HepG2 (cell line): ENCODE measurements around the gene DOCK10. TPM values are rescaled to one million over a fixed set of nuclear protein-coding genes. Genes with fewer than 3 reads are reported as not detected.

Source experiments
- ATAC-seq: fragments of 200-7000 bp; cut with Tn5 transposase; 3 replicates; pipeline ENCODE4 v1.9.1; 2020; ENCODE audit warnings: mild to moderate bottlenecking, moderate library complexity
- BruUV-seq: library from RNA; stranded (reverse); fragments of 400-500 nt; replicated peaks from 2 replicates; lab custom pipeline; 2021; lab: Mats Ljungman, UMichigan
- CTCF ChIA-PET: fragments of 300-600 bp; formaldehyde crosslinking; extraction: SDS; loops from one replicate; lab custom pipeline; 2021; ENCODE audit warnings: low total read pairs, inconsistent platforms, low intra/inter-chr PET ratio; lab: Yijun Ruan, JAX
- POLR2A ChIA-PET: fragments of 350-600 bp; sonication (Branson Sonifier 250); formaldehyde crosslinking; loops from one replicate; lab custom pipeline; 2020; ENCODE audit warnings: antibody characterized with exemption, inconsistent platforms; lab: Yijun Ruan, JAX
- DNase-seq: peaks from one replicate; pipeline ENCODE4 v3.0.0-alpha.2; 2015; ENCODE audit warnings: low spot score
- FAIRE-seq: peaks from 3 replicates; lab custom pipeline; 2011; peaks lifted over from hg19 to GRCh38; lab: Jason Lieb, UNC
- H2AFZ ChIP-seq: one replicate; pipeline ENCODE4 v1.6.1; 2011; ENCODE audit warnings: low read length, inconsistent platforms
- H3K27ac ChIP-seq: fragments of 300-600 bp; 3 replicates; pipeline ENCODE4 v1.8.0; 2011; ENCODE audit warnings: mixed run types, mild to moderate bottlenecking, mixed read lengths, low read length, inconsistent platforms; ENCODE audit not compliant: insufficient read depth; ENCODE audit errors: extremely low read length
- H3K27me3 ChIP-seq, 2 experiments: fragments of 200-600 bp in 1 of 2; 2 replicates in 1 of 2; 3 replicates in 1 of 2; pipeline versions ENCODE4 v1.6.0 to v1.8.0; 2011; ENCODE audit warnings: low read length in 2 of 2, mild to moderate bottlenecking in 2 of 2, moderate library complexity in 2 of 2, inconsistent platforms in 1 of 2; ENCODE audit not compliant: insufficient read depth in 2 of 2, control insufficient read depth in 1 of 2
- H3K36me3 ChIP-seq, 2 experiments: fragments of 200-600 bp in 1 of 2; replicated peaks in 1 of 2; 2 replicates in 1 of 2; 3 replicates in 1 of 2; pipeline versions ENCODE4 v1.5.1 to v1.8.0; 2011; ENCODE audit warnings: low read length in 2 of 2, inconsistent platforms in 1 of 2; ENCODE audit not compliant: insufficient read depth in 2 of 2, control insufficient read depth in 1 of 2
- H3K4me1 ChIP-seq: 2 replicates; pipeline ENCODE4 v1.5.1; 2012; ENCODE audit warnings: low read length, inconsistent platforms; ENCODE audit not compliant: insufficient read depth
- H3K4me2 ChIP-seq: 2 replicates; pipeline ENCODE4 v1.6.0; 2011; ENCODE audit warnings: low read depth, low read length, inconsistent platforms
- H3K4me3 ChIP-seq, 3 experiments: fragments of 200-600 bp in 1 of 3; sonication (generic), shearing (Covaris generic) in 1 of 3; replicated peaks in 1 of 3; 2 replicates each; pipeline ENCODE4 v1.5.1; 2011 to 2016; ENCODE audit warnings: low read length in 3 of 3, inconsistent platforms in 2 of 3, low read depth in 2 of 3, mild to moderate bottlenecking in 2 of 3, control low read depth in 1 of 3, mixed read lengths in 1 of 3; ENCODE audit not compliant: insufficient read depth in 1 of 3
- H3K79me2 ChIP-seq: one replicate; pipeline ENCODE4 v1.6.1; 2011; ENCODE audit warnings: low read length, inconsistent platforms; ENCODE audit not compliant: insufficient read depth
- H3K9ac ChIP-seq: 2 replicates; pipeline ENCODE4 v1.6.0; 2011; ENCODE audit warnings: mild to moderate bottlenecking, low read depth, low read length, inconsistent platforms; ENCODE audit not compliant: insufficient read depth
- H3K9me3 ChIP-seq: 2 replicates; pipeline ENCODE4 v1.5.1; 2012; ENCODE audit warnings: mild to moderate bottlenecking, low read length
- H4K20me1 ChIP-seq: 2 replicates; pipeline ENCODE4 v1.6.0; 2011; ENCODE audit warnings: inconsistent platforms, mild to moderate bottlenecking, low read length, moderate library complexity; ENCODE audit not compliant: insufficient read depth
- PPARG ChIP-seq: conservative IDR thresholded peaks from 2 replicates; pipeline ENCODE4 v1.6.1; 2016; ENCODE audit warnings: missing biosample characterization, missing genetic modification reagents
- ZNF660 ChIP-seq: sonication (generic); formaldehyde crosslinking; IDR thresholded peaks from 2 replicates; pipeline ENCODE4 v1.5.1; 2020; ENCODE audit warnings: mild to moderate bottlenecking, low read depth, missing genetic modification reagents, borderline replicate concordance
- whole genome bisulfite sequencing: methylation state at CpG from one replicate; pipeline ENCODE4 v1.1.6; 2017; ENCODE audit warnings: low lambda C conversion rate; 5-methylcytosine and 5-hydroxymethylcytosine counted together
- in situ Hi-C: cut with HindIII; loops from 2 replicates; pipeline ENCODE4 v1.10.0; 2017; ENCODE audit warnings: low pct_unique_long_range_greater_than_20kb; ENCODE audit not compliant: extremely low pct_ligation_motif_present
- intact Hi-C: fragments of 100-400 bp; cut with micrococcal nuclease; formaldehyde crosslinking; loops from one replicate; pipeline ENCODE4 v1.10.0; 2022; ENCODE audit not compliant: unreplicated experiment
- polyA plus RNA-seq, 8 experiments: library from polyadenylated mRNA; depleted of rRNA in 3 of 8; stranded (reverse) in 7 of 8; unstranded in 1 of 8; fragments of >200 nt; fragmentation: Illumina TruSeq in 4 of 8; extraction: Trizol in 4 of 8; gene quantifications; 2 replicates each; pipeline versions ENCODE4 v1.2.1 to v1.2.3, GENCODE V29; 2011 to 2016; ENCODE audit warnings: low read depth in 4 of 8, missing spikeins in 1 of 8, mixed read lengths in 1 of 8; ENCODE audit not compliant: insufficient read depth in 1 of 8
- total RNA-seq, 5 experiments: library from RNA; depleted of rRNA; stranded (reverse); fragments of >200 nt; fragmentation: Illumina TruSeq; extraction: Trizol; gene quantifications; 2 replicates each; pipeline ENCODE4 v1.2.3, GENCODE V29; 2016; ENCODE audit warnings: low read depth in 1 of 5
- TF ChIP-seq, protein P1 (sequence below): sonication (generic); formaldehyde crosslinking; IDR thresholded peaks from 2 replicates; pipeline ENCODE4 v1.4.0; 2020; ENCODE audit warnings: mild to moderate bottlenecking, missing genetic modification reagents, borderline replicate concordance
- TF ChIP-seq, protein P2 (sequence below): sonication (generic); formaldehyde crosslinking; IDR thresholded peaks from 2 replicates; pipeline ENCODE4 v1.5.1; 2020; ENCODE audit warnings: missing genetic modification reagents, mild to moderate bottlenecking, borderline replicate concordance
- TF ChIP-seq, protein P3 (sequence below): sonication (generic); formaldehyde crosslinking; IDR thresholded peaks from 2 replicates; pipeline ENCODE4 v1.5.0; 2020; ENCODE audit warnings: missing genetic modification reagents
- TF ChIP-seq, protein P4 (sequence below): IDR thresholded peaks from 2 replicates; pipeline ENCODE4 v1.6.1; 2012; ENCODE audit warnings: inconsistent platforms

The DOCK10 gene
- total and polyA plus RNA-seq, 2 of the 13 experiments (the other 11 are each of a cell fraction or from before 2014, with no cell fraction given) = not detected

DNA sequence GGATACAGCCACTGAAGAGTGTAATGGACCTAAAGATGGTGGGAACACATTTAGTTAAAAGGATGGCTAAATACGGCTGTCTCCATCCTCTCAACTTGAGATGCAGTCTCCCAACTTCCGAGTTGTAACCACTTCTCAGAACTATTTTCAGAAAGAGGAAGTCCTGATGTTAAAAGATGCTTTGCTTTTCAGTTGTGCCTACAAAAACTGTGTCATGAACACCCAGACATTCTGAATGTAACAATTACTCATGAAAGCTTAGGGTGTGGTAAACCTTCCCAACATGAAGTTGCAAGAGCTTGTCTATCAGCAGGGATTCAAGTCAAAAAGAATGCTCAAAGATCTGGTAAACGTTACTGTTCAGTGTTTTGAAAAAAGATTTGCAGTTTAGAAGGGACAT, 147.9 kb downstream of the DOCK10 start (continued):
- TF ChIP-seq, protein P1, sequence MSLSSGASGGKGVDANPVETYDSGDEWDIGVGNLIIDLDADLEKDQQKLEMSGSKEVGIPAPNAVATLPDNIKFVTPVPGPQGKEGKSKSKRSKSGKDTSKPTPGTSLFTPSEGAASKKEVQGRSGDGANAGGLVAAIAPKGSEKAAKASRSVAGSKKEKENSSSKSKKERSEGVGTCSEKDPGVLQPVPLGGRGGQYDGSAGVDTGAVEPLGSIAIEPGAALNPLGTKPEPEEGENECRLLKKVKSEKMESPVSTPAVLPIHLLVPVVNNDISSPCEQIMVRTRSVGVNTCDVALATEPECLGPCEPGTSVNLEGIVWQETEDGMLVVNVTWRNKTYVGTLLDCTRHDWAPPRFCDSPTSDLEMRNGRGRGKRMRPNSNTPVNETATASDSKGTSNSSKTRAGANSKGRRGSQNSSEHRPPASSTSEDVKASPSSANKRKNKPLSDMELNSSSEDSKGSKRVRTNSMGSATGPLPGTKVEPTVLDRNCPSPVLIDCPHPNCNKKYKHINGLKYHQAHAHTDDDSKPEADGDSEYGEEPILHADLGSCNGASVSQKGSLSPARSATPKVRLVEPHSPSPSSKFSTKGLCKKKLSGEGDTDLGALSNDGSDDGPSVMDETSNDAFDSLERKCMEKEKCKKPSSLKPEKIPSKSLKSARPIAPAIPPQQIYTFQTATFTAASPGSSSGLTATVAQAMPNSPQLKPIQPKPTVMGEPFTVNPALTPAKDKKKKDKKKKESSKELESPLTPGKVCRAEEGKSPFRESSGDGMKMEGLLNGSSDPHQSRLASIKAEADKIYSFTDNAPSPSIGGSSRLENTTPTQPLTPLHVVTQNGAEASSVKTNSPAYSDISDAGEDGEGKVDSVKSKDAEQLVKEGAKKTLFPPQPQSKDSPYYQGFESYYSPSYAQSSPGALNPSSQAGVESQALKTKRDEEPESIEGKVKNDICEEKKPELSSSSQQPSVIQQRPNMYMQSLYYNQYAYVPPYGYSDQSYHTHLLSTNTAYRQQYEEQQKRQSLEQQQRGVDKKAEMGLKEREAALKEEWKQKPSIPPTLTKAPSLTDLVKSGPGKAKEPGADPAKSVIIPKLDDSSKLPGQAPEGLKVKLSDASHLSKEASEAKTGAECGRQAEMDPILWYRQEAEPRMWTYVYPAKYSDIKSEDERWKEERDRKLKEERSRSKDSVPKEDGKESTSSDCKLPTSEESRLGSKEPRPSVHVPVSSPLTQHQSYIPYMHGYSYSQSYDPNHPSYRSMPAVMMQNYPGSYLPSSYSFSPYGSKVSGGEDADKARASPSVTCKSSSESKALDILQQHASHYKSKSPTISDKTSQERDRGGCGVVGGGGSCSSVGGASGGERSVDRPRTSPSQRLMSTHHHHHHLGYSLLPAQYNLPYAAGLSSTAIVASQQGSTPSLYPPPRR (CRISPR knock-in tag) = no peak

DNA sequence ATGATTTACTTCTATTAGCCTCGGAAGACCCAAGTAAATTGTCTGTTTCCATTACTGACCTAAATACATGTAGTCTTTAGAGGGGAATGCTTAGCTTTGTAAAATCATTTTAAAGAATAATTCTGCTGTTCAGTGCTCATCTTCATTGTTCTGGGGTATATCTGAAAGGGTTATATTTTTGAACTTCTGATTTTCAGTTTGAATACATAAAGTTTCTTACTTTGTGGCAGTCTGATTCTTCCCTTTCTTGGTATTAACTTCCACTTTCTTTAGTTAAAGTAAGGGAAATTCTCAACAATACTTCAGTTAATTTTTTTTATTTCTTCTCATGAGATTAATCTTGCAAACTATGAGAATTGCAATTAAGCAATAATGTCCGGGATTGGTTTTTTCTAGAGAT, 148.4 kb downstream of the DOCK10 start:
- 1% methylated on average over 2 of the region's 2 CpGs for WGBS
- no peaks in the 10 kb centered on the region for H4K20me1 ChIP-seq
- H3K9me3 ChIP-seq = no peaks in the 10 kb centered on the region
- H3K4me3 ChIP-seq = no peak overlapping the region
- no peaks in the 10 kb centered on the region for H3K79me2 ChIP-seq
- no peak overlapping the region for H3K4me2 ChIP-seq
- POLR2A ChIA-PET = no interaction called here
- no TSS peak for BruUV-seq
- FAIRE-seq (no peak), DNase-seq (no peak), ATAC-seq (no peak)
- intact Hi-C loops = no loop called here
- in situ Hi-C loops = no loop called here
- no peaks in the 10 kb centered on the region for H3K27me3 ChIP-seq
- CTCF ChIA-PET = no interaction called here
- no peaks in the 10 kb centered on the region for H3K4me1 ChIP-seq
- H3K9ac ChIP-seq = no peak overlapping the region
- no peaks in the 10 kb centered on the region for H3K36me3 ChIP-seq
- H3K27ac ChIP-seq = no peak overlapping the region
- TF ChIP-seq, protein P2, sequence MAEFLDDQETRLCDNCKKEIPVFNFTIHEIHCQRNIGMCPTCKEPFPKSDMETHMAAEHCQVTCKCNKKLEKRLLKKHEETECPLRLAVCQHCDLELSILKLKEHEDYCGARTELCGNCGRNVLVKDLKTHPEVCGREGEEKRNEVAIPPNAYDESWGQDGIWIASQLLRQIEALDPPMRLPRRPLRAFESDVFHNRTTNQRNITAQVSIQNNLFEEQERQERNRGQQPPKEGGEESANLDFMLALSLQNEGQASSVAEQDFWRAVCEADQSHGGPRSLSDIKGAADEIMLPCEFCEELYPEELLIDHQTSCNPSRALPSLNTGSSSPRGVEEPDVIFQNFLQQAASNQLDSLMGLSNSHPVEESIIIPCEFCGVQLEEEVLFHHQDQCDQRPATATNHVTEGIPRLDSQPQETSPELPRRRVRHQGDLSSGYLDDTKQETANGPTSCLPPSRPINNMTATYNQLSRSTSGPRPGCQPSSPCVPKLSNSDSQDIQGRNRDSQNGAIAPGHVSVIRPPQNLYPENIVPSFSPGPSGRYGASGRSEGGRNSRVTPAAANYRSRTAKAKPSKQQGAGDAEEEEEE (CRISPR knock-in tag) = no peak
- TF ChIP-seq ZNF660 (CRISPR knock-in tag) (no peak), PPARG (CRISPR knock-in tag) (no peak)
- TF ChIP-seq, protein P3, sequence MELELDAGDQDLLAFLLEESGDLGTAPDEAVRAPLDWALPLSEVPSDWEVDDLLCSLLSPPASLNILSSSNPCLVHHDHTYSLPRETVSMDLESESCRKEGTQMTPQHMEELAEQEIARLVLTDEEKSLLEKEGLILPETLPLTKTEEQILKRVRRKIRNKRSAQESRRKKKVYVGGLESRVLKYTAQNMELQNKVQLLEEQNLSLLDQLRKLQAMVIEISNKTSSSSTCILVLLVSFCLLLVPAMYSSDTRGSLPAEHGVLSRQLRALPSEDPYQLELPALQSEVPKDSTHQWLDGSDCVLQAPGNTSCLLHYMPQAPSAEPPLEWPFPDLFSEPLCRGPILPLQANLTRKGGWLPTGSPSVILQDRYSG (CRISPR knock-in tag) = no peak
- TF ChIP-seq, protein P4, sequence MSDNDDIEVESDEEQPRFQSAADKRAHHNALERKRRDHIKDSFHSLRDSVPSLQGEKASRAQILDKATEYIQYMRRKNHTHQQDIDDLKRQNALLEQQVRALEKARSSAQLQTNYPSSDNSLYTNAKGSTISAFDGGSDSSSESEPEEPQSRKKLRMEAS = no peak
- H2AFZ ChIP-seq = no peak overlapping the region
